UCSD-AML1 (cell line): ENCODE data around the gene ESRP2.

Experiments used
- DNase-seq: peaks from one replicate; lab custom pipeline; 2025; ENCODE audit not compliant: unreplicated experiment; lab: John Stamatoyannopoulos, UW

Gene ESRP2

DNA sequence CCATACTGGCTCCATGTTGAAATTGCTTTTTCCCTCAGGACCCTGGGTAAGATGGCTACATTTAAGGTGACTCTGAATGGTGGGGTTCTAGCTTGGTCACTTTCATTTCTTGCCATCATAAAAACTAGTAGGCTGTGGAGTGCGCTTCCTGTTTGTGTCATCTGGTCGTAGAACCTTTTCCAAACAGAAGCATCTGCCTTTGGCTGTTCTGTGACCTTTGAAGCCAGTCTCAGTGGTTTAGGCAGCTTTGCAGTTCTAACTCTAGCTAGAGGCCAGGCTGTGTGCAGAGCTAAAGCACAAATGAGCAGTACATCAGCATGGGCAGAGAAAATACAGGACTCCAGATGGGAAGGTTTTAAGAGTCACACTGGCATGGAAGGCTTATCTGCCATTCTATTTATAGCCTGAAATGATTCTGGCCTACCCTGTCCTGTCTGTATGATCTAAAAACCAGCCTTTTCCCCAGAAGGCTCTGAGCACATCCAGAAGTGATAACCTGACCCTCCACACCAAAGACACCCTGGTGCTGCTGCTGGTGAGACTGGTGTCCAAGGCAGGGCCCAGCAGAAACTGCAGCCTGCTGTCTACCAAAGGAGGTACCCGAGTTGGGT lies 8.6 kb downstream of the ESRP2 start:
- DNase-seq: no peak

DNA sequence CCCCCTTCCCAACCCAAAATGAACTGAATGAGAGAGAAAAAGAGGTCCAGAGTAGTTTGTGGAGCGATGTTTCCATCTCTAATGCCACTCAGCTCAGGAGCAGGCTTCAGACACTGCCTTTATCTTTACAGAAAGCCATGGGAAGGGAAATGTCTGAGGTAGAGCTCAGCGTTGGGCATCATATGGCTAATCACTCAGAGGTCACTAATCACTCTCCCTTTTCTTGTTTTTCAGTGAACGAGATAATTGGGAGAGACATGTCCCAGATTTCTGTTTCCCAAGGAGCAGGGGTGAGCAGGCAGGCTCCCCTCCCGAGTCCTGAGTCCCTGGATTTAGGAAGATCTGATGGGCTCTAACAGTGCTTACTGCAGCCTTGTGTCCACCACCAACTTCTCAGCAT lies 9.8 kb downstream of the ESRP2 start:
- DNase-seq: no peak

DNA sequence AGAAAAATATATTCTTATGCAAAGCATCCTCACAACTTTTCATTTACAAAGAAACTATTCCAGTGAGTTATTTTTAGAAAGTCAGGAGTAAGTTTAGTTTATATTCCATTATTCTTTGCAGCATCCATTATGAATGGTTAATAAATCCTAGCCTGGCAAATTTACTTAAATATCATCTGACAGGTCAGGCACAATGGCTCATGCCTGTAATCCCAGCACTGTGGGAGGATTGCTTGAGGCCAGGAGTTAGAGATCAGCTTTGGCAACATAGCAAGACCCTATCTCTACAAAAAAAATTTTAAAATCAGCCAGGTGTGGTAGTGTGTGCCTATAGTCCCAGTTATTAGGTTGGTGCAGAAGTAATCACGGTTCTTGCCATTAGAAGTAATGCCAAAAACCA lies 12.9 kb downstream of the ESRP2 start:
- no peak for DNase-seq

DNA sequence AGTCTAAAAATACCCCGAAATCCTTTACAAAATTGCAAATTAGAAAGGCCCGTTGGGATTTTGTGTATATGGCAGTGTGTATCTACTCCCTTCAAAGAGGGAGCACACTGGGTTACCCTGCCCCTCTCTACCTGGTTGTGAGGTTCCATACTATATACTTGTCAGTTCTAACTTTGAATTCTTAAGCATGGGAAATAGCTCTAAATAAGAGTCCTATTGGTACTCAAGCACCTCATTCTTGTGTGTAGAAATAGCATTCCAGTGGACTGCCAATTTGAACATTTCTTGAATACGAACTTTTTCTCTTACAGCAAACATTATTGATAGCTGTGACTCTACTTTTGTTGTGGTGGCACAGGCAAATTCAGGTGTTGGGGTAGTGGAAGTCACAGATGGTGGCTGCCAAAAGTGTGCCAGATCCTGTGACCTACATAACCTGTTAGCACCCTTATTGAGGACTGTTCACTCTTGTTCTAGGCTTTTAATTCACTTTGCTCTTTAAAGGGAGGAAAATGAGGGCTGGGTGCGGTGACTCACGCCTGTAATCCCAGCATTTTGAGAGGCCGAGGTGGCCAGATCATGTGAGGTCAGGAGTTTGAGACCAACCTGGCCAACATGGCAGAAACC lies 16.1 kb downstream of the ESRP2 start:
- DNase-seq: no peak

DNA sequence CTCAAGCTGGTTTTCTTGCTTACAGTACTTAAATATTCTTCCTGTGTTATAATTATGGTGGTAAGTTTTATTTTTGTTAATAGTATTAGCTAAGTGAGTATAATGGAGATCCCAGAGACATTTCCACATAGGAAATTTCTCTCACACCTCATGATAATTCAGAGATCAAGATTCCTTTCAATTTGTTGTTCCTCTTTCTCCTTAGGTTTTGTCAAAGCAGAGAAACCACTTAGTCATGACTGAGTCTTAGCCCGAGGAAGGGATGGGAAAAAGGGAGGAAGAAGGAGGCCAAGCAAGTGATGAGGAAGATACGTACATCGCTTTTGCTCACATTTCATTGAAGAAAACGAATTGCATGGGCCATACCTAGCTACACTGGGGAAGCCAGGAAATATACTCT lies 18.4 kb downstream of the ESRP2 start:
- DNase-seq: no peak

DNA sequence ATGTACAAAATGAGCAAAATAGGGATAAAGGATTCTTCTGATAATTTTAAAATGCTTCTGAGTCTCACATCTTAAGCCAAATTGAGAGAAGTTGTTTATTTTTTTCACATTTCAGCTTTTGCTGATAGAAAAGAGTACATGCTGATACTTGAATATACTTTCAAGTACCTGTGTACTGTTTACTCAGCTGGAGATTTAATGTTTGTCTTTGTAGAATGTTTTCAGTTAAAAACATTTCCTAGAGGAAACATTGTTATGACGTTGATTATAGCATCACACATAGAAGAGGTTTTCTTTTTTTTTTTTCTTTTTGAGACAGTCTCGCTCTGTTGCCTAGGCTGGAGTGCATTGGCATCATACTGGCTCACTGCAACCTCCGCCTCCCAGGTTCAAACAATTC lies 19.7 kb downstream of the ESRP2 start:
- DNase-seq: no peak

DNA sequence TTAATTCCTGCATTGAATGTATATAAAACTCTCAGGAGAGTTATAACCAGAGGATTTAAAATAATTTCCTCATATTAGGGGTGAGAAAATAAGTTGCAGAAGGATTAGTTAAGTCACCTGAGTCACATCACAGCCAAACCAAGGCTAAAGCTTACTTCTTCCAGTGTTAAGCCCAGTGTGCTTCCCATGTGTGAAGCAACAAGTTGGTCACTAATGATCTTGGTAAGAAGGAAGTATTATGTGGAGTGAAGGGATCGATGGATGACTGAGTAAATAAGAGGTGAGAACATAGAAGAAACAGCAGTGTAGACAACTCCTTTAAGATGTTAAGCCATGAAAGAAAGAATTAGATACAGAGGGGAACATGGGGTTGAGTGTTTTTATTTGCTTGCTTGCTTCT lies 20.6 kb downstream of the ESRP2 start:
- DNase-seq: no peak

DNA sequence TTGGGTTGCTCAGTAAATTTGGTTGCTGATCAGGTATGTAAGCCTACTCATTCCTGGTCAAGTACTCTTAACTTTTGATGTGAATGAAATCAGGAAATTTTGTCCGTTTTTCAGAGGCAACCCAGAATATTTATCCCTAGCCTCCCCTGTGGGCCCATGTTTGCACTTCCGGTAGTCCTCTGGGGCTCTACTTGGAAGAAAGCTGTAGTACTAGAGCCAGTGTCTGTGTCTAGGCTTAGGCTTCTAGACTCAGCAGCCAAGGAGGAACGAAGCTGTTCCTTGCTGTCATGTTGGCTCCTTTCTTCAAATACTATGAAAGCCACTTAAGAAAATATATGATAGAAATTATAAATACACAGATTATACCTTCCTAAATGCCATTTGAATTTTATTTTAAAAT lies 21.2 kb downstream of the ESRP2 start:
- DNase-seq: no peak

DNA sequence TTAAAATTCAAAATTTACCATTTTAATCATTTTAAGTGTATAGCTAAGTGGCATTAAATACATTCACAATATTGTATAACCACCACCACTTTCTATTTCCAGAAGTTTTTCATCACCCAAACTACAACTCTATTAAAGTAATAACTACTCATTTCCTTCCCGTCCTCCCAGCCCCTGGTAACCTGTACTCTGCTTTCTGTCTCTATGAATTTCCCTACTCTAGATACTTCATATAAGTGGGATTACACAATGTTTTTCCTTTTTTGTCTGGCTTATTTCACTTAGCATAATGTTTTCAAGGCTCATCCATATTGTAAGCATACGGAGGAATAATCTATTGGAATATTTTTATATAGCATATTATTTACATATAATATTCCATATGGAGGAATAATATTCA lies 29.7 kb downstream of the ESRP2 start:
- no peak for DNase-seq

DNA sequence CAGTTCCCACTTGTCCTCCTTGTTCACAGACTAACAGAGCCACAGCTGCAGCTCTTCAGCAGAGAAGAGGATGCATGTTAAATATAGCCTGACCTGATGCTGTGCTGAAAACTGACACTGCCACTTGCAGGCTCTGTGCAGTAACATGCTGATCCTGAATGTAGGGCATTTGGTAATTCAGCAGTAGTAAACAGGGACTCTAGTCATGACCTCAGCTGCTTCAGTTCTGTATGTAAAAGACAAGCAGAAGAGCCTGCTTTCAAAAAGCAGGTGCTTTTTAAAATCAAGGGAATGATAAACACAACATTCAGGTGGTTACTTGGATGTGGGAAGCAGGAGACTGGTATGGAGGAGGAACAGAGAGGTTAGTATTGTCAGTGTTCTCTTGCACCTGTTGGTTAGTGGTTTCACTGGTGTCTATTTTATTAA lies 33.8 kb downstream of the ESRP2 start:
- DNase-seq: no peak

DNA sequence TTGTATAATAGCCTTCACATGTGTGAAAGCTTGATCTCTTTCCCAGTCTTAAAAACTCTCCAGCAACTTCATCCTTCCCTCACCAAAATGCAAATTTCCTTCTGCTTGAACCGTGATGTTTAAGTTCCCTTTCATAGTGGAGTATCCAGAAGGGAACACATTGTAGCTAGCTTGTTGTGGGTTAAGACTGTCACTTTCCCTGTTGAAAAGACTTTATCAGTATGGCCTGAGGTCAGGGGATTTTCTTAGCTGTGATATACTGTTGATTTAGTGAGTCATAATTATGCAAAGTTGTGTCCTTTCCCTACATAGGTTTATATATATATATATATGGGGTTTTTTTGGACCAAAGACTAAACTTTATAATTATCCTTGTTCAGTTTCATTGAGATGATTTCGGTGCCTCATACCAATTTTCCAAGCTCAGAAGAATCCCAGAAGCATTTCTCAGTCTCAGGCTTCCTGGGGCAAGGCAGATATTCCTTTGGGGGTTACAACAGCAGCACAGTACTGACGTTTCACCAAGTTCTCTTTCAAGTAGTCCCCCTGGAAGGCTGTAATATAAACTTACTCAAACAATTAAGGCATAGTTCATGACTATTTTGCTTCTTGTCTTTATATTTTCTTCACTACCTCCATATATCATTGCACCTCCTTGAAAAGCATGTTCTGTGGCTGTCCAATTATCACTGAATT lies 35.7 kb downstream of the ESRP2 start:
- no peak for DNase-seq

DNA sequence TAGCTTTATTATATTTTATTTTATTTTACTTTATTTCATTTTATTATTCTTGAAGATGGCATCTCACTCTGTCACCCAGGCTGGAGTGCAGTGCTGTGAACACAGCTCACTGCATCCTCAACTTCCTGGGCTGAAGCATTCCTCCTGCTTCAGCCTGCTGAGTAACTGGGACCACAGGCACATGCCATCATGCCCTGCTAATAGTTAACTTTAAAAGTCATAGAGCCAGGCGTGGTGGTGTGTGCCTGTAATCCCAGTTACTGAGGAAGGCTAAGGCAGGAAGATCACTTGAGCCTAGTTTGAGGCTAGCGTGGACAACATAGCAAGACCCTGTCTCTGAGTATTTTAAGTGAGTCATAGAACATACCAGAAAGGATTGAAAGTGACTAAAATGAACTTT lies 38.7 kb downstream of the ESRP2 start:
- no peak for DNase-seq

DNA sequence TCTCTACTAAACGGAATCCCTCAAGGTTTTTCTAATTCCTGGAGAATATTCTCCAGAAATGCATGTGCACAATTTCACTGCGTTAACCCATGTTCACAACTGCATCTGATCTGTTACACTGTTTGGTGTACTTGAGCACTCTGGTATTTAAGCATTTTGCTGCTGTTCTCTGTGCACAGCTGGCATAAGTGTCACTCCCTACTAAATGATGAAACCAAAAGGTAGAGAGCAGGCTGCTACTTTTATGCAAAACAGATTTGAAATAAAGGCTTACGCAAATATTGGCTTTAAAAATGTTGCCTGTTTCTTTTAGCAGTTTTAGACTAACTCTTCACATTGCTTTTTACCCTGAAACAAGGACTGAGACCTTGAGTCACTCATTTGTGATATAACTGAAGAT lies 41.7 kb downstream of the ESRP2 start:
- no peak for DNase-seq

DNA sequence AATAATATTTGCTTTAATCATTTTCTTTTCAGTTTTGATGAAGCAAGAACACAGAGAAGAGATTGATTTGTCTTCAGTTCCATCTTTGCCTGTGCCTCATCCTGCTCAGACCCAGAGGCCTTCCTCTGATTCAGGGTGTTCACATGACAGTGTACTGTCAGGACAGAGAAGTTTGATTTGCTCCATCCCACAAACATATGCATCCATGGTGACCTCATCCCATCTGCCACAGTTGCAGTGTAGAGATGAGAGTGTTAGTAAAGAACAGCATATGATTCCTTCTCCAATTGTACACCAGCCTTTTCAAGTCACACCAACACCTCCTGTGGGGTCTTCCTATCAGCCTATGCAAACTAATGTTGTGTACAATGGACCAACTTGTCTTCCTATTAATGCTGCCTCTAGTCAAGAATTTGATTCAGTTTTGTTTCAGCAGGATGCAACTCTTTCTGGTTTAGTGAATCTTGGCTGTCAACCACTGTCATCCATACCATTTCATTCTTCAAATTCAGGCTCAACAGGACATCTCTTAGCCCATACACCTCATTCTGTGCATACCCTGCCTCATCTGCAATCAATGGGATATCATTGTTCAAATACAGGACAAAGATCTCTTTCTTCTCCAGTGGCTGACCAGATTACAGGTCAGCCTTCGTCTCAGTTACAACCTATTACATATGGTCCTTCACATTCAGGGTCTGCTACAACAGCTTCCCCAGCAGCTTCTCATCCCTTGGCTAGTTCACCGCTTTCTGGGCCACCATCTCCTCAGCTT lies 45.0 kb downstream of the ESRP2 start:
- DNase-seq: no peak

DNA sequence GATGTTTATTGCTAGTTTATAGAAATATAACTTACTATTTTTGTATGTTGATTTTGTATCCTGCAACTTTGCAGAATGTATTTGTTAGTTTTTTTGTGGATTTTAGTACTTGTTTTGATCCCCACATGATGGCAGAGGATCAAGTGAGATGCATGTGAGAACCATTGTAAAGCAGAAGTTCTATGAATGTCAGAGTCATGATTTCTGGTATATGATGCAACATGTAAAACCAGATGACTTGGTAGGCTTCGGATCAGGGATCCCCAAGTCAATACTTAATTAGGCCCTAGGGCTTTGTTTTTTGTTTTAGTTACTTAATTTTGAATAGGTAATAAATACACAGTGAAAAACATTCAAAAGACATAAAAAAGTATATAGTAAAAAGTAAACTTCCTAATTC lies 45.8 kb downstream of the ESRP2 start:
- DNase-seq: no peak

DNA sequence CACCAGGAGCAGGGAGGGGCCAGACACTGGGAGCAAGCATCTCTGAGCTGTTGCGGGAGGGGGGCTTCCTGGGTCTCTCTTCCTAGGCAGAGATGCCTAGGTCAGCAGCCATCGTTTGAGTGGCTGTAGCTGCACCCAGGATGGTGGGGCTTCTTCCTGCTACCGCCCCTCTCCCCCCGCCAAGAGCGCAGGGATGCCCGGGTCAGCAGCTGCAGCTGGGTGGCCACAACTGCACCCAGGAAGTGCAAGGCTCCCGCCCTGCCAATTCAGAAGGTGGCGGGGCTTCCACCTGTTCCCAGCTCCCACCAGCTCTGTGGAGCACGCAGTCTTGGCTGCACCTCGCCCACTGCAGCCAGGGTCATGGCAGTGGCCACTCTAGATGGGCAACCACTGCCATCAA lies 47.8 kb downstream of the ESRP2 start:
- DNase-seq: no peak

DNA sequence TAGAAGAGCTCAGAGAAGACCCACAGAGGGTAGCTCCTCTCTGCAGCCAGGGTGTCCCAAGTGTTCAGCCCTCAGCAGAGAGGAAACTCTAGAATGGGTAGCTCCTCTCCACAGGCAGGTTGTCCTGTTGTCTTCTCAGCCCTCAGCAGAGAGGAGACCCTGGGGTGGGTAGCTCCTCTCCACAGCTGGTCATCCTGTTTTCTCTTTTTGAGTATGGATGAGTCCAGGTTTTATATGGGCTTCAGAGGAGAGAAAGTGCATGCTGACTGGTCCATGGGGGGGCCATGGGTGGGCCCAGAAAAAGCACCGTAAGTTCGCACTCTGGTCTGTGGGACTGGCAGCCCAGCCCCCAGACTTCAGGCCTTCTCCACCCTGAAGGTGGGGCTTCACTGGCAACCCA lies 48.4 kb downstream of the ESRP2 start:
- DNase-seq: no peak

DNA sequence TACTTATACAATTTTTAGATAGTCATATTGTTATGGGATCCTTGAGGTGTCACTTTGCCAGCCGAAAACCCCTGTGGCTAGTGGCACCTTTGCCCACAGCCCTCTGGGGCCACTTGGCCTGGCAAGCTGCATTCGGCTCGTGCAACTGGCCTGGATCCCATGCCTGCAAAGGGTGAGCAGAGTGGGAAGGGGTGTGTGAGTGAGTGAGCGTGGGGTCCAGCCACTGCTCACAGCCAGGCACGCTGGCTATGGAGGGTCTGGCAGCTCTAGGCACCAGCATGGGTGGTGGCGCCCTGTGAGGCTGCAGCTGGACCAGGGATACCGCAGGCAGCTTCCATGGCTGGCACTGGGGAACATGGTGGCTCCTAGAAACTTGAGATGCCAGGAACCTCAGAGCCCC lies 49.0 kb downstream of the ESRP2 start:
- DNase-seq: no peak

DNA sequence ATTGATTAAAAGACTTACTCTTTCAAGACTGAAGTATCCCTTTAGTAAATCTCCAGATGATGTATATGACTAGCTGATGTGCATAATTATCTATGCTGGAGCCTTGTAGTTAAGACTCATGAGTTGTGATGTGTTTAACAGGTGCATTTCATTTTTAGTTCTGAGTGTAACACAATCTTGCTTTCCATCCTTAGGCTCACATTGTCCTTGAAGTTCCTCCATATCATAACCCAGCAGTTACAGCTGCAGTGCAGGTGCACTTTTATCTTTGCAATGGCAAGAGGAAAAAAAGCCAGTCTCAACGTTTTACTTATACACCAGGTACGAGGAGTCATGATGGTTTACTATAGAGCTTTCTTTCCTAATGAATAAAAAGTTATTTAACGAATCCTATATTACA lies 52.9 kb downstream of the ESRP2 start:
- no peak for DNase-seq

DNA sequence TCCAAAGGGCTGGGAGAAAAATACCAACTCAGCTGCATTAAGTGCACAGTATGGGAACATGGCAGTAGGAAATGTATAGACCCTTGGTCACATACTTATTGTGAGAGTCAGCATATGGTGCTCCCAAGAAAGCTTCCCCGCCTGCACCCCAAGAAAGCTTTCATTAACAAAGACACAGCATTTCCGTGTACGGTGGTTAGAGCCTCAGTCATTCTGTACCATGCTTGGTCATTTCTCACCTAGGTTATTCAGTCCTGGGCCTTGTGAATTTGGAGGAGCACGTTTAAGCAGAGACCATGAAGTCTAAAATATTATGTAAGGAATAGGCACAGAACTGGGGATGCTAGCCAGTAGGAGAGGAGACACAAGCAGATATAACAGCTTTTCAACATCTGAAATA lies 56.1 kb downstream of the ESRP2 start:
- no peak for DNase-seq

DNA sequence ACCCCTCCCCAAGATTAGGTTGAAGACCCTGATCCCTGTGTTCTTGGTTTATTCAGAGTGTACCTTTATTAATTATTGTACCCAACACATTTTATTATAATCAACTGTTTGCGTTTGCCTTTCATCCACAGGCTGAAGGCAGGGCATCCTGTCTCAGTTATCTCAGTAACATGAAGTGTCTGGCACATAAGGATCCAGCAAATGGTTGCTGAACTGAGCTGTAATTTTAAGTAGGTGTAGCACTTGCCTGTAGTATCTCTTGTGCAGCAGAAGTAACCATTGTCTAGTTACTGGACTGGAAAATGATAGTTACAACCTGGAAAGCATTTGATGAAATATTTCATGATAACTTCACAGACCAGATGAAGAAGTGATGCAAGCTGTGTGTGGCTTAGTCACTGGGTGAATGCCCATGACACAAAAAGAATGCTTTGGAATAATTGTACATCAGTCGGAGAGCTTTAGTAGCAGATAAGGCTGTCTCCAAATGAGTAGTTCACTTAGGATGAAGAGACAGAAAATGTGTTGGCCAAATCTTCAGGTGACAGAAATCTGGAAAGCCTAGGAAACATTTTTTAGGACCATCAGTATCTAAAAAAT lies 56.6 kb downstream of the ESRP2 start:
- no peak for DNase-seq
